H54 (cell line): ENCODE results near the gene PDE6B.
"Not testable (repeated sequence)": the region's sequence is repeated elsewhere in the genome, so short reads cannot be mapped to it uniquely, and the experiment has no call there.

Experiments
- DNase-seq: peaks from one replicate; pipeline ENCODE4 v3.0.0; 2011; ENCODE audit warnings: low spot score, mixed read lengths; ENCODE audit not compliant: insufficient read length
- FAIRE-seq: peaks from 3 replicates; lab custom pipeline; 2011; peaks lifted over from hg19 to GRCh38; lab: Jason Lieb, UNC
- POLR2A ChIP-seq: IDR thresholded peaks from 2 replicates; pipeline ENCODE4 v1.6.1; 2011; ENCODE audit warnings: low read depth, mild to moderate bottlenecking, low read length

Gene PDE6B

GRCh38 chr4:702618-703048 lies 77.3 kb downstream of the PDE6B start:
- FAIRE-seq: no peak
- TF ChIP-seq POLR2A: no peak
- DNase-seq: no peak

DNA sequence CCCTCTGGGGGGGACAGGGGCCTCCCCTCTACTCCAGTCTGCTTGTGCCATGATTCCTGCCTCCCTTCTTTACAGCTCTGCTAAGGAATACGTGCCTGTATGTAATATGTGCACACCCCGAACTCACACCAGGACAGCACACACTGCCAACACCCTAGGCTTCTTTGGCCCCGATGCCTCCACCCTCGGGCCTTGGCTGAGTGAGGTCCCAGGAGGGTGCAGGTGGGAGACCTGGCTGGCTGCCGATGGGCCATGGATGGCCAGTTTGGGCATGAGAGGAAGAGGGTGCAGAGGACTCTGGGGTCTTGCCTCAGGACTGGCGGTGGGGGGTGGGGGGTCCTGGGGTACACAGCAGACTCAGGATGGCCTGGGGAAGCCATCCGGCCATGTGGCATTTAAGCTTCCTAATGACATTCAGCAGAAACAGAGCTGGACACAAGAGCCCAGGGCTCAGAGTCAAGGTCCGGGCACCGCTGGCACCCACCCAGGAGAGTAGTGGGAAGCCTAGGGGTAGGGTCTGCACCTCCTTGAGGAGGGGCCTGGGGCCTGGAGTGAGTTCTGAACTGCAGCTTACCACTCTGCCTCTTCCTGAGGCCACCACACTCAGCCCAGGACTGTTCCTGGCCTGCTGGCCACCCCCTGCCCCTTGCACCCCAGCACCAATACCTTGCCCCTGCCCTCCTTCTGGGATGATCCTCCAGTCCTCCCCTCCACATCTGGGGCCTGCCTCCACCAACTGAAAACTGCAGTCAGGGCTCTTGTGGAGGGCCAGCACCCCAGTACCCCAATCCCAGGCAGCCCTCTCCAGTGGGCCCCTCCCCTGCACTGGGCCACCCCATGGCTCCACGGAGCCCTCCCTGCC lies 78.2 kb downstream of the PDE6B start:
- no peak for DNase-seq
- no peak for FAIRE-seq
- no peak for TF ChIP-seq POLR2A

- DNase-seq: no peak
- no peak for TF ChIP-seq POLR2A
- FAIRE-seq: no peak
These were observed 79.0 kb downstream of the PDE6B start for GRCh38 chr4:704198-704891.

DNA sequence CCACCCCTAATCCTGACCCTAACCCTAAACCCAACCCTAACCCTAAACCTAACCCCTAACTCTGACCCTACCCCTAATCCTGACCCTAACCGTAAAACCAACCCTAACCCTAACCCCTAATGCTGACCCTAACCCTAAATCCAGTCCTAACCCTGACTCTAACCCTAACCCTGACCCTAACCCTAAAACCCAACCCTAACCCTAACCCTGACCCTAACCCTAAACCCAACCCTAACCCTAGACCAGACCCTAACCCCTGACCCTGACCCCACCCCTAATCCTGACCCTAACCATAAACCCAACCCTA lies 79.6 kb downstream of the PDE6B start:
- TF ChIP-seq POLR2A: no peak
- DNase-seq (no peak), FAIRE-seq (no peak)

DNA sequence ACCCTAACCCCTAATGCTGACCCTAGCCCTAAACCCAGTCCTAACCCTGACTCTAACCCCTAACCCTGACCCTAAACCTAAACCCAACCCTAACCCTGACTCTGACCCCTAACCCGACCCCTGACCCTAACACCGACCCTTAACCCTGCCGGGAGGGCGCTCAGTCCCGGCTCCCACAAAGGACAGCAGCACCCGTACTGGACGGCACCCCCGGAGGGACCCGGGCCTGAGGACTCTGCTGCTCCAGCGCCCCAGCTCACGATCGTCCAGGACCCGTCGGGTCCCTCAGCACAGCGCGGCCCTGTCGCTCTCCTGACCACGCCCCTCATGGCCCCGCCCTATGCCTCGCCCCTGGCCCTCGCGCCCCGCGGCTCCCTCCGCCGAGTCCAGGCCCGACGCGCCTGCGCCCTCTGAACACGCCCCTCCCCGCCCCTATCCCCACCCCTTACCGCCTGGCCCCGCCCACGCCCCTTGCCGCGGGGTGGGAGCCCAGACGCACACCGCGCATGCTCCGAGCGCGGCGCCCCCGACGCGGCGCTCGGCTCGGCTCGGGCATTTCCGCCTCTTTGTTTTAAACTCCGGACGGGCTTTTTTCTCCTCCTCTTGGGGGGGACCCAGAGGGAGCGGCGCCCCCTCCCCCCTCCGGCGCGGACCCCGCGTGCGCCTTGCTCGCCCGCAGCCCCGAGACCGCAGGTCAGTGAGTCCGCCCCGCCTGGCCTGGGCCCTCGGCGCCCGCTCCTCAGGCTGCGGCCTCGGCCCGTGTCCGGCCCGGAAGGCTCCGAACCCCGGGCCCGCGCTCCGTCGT lies 80.1 kb downstream of the PDE6B start, which contains the start of gene PCGF3:
PCGF3 (plus strand) TSS at position 555 of the 805 bp plus-strand sequence. CDS start 27,849 bp downstream, outside the sequence.
- DNase-seq: peak; percentile 92
- no peak for FAIRE-seq
- TF ChIP-seq POLR2A: 0 out of 2 replicates have a peak, but pooled peaks have one; percentile 21

GRCh38 chr4:706083-706633 lies 80.8 kb downstream of the PDE6B start:
- FAIRE-seq, DNase-seq: not testable (repeated sequence)

- TF ChIP-seq POLR2A: no peak
- FAIRE-seq (no peak), DNase-seq (no peak)
These were observed 81.6 kb downstream of the PDE6B start for GRCh38 chr4:706834-707598.

DNA sequence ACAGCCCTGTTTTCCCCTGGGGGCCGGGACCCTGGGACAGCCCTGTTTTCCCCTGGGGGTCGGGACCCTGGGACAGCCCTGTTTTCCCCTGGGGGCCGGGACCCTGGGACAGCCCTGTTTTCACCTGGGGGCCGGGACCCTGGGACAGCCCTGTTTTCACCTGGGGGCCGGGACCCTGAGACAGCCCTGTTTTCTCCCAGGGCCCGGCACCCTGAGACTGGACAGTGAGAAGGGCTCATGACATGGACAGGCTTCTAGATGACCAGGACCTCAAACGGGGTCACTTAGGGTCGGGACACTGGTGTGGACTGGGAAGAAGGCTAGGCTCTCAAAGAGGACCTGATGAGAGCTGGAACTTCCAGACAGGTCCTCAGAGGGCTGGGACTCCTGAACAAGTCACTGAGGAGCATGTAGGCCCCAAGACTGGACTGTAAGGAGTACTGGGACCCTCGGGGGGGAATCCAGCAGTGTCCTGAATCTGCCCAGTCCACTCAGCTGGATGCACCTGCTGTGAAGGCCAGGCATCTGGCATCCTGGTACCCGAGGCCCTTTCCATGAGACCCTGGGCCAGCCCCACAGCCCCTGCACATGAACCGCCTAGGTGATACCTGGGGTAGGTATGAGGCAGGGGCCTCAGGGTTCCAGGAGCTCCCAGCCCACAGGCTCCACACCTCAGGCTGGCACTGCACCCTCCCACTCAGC lies 82.7 kb downstream of the PDE6B start:
- DNase-seq (no peak), FAIRE-seq (no peak)
- no peak for TF ChIP-seq POLR2A

- no peak for FAIRE-seq
- no peak for TF ChIP-seq POLR2A
- DNase-seq: no peak
These were observed 83.2 kb downstream of the PDE6B start for GRCh38 chr4:708631-708933.

GRCh38 chr4:709348-709747 lies 84.0 kb downstream of the PDE6B start:
- TF ChIP-seq POLR2A: no peak
- DNase-seq (no peak), FAIRE-seq (no peak)

DNA sequence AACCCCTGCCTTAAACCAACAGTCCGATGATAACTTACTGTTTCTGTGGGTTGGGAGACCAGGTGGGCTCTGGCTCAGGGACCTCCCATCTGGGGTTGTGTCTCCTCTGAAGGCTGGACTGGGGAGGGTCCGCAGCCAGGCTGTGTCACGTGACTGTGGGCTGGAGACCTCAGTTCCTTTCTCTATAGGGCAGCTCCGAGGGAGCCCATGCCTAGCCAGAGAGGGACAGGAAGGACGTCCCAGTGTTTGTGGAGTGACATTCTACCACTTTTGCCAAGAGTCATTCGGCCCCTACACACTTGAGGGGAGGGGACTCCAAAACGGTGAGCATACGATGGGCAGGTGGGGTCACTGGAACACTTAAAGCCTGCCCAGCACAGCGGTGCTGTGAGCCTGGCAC lies 84.7 kb downstream of the PDE6B start:
- TF ChIP-seq POLR2A: no peak
- DNase-seq (no peak), FAIRE-seq (no peak)

- DNase-seq (no peak), FAIRE-seq (no peak)
- no peak for TF ChIP-seq POLR2A
These were observed 85.5 kb downstream of the PDE6B start for GRCh38 chr4:710916-711315.

GRCh38 chr4:712093-712492 lies 86.7 kb downstream of the PDE6B start:
- no peak for TF ChIP-seq POLR2A
- FAIRE-seq: no peak

More at GRCh38 chr4:712093-712492, 86.7 kb downstream of the PDE6B start:
- no peak for DNase-seq
